WTC11 (cell line): ENCODE results near the gene BICD1. TPM values are rescaled to one million over a fixed set of nuclear protein-coding genes. Genes with fewer than 3 reads are reported as not detected.
"Not testable (repeated sequence)": the region's sequence is repeated elsewhere in the genome, so short reads cannot be mapped to it uniquely, and the experiment has no call there.

Source experiments
- ATAC-seq: fragments of 200-7000 bp; cut with Tn5 transposase; 2 replicates; pipeline ENCODE4 v1.10.0; 2021; ENCODE audit warnings: mild to moderate bottlenecking, moderate library complexity
- CTCF ChIA-PET: fragments of 300-600 bp; sonication (Branson Sonifier 250); formaldehyde crosslinking; loops from one replicate; lab custom pipeline; 2021; ENCODE audit warnings: antibody characterized with exemption; lab: Charles Lee
- POLR2A ChIA-PET: fragments of 350-600 bp; sonication (Branson Sonifier 250); formaldehyde crosslinking; loops from one replicate; lab custom pipeline; 2021; ENCODE audit warnings: antibody characterized with exemption; lab: Charles Lee
- DNase-seq: peaks from one replicate; pipeline ENCODE4 v3.0.0; 2021; ENCODE audit warnings: low spot score
- H3K27ac Mint-ChIP-seq: 2 replicates; pipeline ENCODE4 v1.8.0; 2021; ENCODE audit warnings: mixed read lengths
- H3K27me3 Mint-ChIP-seq: 2 replicates; pipeline ENCODE4 v1.8.0; 2021; ENCODE audit warnings: low read depth, mild to moderate bottlenecking, moderate library complexity, mixed read lengths
- H3K36me3 Mint-ChIP-seq: 2 replicates; pipeline ENCODE4 v1.8.0; 2021; ENCODE audit warnings: mixed read lengths
- H3K4me1 Mint-ChIP-seq: 2 replicates; pipeline ENCODE4 v1.8.0; 2022; ENCODE audit warnings: mixed read lengths
- H3K4me3 Mint-ChIP-seq: 2 replicates; pipeline ENCODE4 v1.8.0; 2021; ENCODE audit warnings: mild to moderate bottlenecking, moderate library complexity, mixed read lengths
- H3K9me3 Mint-ChIP-seq: 2 replicates; pipeline ENCODE4 v1.8.0; 2021; ENCODE audit warnings: mixed read lengths
- ATF1 ChIP-seq: sonication (generic); formaldehyde crosslinking; IDR thresholded peaks from 2 replicates; pipeline ENCODE4 v1.8.1; 2023; ENCODE audit warnings: mild to moderate bottlenecking, moderate library complexity, missing genetic modification reagents
- CREB1 ChIP-seq: sonication (generic); formaldehyde crosslinking; IDR thresholded peaks from 2 replicates; pipeline ENCODE4 v1.8.0; 2023; ENCODE audit warnings: mild to moderate bottlenecking, missing genetic modification reagents
- HMGA2 ChIP-seq: fragments of 250-450 bp; sonication (Bioruptor Pico); IDR thresholded peaks from 2 replicates; pipeline ENCODE4 v1.4.0; 2021; ENCODE audit warnings: mild to moderate bottlenecking, moderate library complexity
- NR1H2 ChIP-seq: sonication (generic); formaldehyde crosslinking; IDR thresholded peaks from 2 replicates; pipeline ENCODE4 v1.9.0; 2021; ENCODE audit warnings: mild to moderate bottlenecking, moderate library complexity, missing genetic modification reagents
- total RNA-seq: library from RNA; stranded (reverse); gene quantifications from 3 replicates; pipeline ENCODE4 v1.2.3, GENCODE V29; 2021
- TF ChIP-seq, protein P1 (sequence below): sonication (generic); formaldehyde crosslinking; IDR thresholded peaks from 2 replicates; pipeline ENCODE4 v1.8.0; 2023; ENCODE audit warnings: missing genetic modification reagents, mild to moderate bottlenecking, borderline replicate concordance
- TF ChIP-seq, protein P2 (sequence below): sonication (generic); formaldehyde crosslinking; IDR thresholded peaks from 2 replicates; pipeline ENCODE4 v1.8.1; 2023; ENCODE audit warnings: mild to moderate bottlenecking, missing genetic modification reagents
- TF ChIP-seq, protein P3 (sequence below): sonication (generic); formaldehyde crosslinking; IDR thresholded peaks from 2 replicates; pipeline ENCODE4 v1.8.1; 2022; ENCODE audit warnings: mild to moderate bottlenecking, missing genetic modification reagents, moderate library complexity, borderline replicate concordance
- TF ChIP-seq, protein P4 (sequence below): fragments of 250-450 bp; sonication (Bioruptor Pico); IDR thresholded peaks from 2 replicates; pipeline ENCODE4 v1.9.0; 2021; ENCODE audit warnings: mild to moderate bottlenecking, borderline replicate concordance
- TF ChIP-seq, protein P5 (sequence below): fragments of 250-450 bp; sonication (Bioruptor Pico); IDR thresholded peaks from 2 replicates; pipeline ENCODE4 v1.8.0; 2021; ENCODE audit warnings: mild to moderate bottlenecking
- TF ChIP-seq, protein P6 (sequence below): sonication (generic); formaldehyde crosslinking; conservative IDR thresholded peaks from 2 replicates; pipeline ENCODE4 v1.8.1; 2022; ENCODE audit warnings: mild to moderate bottlenecking, missing genetic modification reagents

The BICD1 gene
- total RNA-seq, 1 experiment from 2014 or later: 69.4 TPM

DNA sequence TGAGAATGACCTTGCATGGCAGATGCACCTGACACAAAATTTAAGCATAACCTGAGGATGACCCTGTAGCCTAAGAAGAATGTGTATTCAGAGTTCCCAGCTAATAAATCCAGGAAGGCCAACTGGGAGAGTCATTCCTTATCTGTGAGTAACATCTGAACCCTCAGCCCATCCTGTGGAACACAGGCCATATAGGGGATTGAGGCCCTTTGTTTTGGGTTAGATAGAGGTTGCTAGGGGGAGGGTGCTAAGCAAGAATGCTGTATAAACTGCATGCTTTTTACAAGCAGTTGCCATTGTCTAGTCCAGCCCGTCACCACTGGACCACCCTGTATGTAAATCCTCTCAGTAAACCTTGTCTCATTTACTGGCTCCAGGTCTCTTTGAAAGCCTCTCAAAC, 77.0 kb downstream of the BICD1 start (continued):
- TF ChIP-seq, protein P1, sequence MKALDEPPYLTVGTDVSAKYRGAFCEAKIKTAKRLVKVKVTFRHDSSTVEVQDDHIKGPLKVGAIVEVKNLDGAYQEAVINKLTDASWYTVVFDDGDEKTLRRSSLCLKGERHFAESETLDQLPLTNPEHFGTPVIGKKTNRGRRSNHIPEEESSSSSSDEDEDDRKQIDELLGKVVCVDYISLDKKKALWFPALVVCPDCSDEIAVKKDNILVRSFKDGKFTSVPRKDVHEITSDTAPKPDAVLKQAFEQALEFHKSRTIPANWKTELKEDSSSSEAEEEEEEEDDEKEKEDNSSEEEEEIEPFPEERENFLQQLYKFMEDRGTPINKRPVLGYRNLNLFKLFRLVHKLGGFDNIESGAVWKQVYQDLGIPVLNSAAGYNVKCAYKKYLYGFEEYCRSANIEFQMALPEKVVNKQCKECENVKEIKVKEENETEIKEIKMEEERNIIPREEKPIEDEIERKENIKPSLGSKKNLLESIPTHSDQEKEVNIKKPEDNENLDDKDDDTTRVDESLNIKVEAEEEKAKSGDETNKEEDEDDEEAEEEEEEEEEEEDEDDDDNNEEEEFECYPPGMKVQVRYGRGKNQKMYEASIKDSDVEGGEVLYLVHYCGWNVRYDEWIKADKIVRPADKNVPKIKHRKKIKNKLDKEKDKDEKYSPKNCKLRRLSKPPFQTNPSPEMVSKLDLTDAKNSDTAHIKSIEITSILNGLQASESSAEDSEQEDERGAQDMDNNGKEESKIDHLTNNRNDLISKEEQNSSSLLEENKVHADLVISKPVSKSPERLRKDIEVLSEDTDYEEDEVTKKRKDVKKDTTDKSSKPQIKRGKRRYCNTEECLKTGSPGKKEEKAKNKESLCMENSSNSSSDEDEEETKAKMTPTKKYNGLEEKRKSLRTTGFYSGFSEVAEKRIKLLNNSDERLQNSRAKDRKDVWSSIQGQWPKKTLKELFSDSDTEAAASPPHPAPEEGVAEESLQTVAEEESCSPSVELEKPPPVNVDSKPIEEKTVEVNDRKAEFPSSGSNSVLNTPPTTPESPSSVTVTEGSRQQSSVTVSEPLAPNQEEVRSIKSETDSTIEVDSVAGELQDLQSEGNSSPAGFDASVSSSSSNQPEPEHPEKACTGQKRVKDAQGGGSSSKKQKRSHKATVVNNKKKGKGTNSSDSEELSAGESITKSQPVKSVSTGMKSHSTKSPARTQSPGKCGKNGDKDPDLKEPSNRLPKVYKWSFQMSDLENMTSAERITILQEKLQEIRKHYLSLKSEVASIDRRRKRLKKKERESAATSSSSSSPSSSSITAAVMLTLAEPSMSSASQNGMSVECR (CRISPR knock-in tag): no peak
- TF ChIP-seq CREB1 (CRISPR knock-in tag): no peak

DNA sequence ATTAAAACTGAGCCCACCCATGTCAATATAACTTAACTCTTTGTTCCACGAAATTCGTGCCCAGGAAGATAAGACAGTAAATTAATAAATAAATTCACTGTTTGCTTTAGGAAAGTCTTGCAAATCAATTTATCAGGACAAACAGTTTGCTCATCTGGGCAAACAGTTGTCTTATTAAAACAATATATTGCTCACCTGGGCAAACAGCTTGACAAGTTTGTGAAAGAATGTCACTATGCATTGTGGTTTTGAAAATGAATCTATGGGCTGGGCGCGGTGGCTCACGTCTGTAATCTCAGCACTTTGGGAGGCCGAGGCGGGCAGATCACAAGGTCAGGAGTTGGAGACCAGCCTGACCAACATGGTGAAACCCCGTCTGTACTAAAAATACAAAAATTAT, 80.5 kb downstream of the BICD1 start:
- H3K9me3 Mint-ChIP-seq, POLR2A ChIA-PET, H3K4me1 Mint-ChIP-seq, H3K27ac Mint-ChIP-seq, H3K27me3 Mint-ChIP-seq, CTCF ChIA-PET, DNase-seq, ATAC-seq, H3K4me3 Mint-ChIP-seq: not testable (repeated sequence)
- H3K36me3 Mint-ChIP-seq: peaks cover 18% of the 10 kb centered on the region

DNA sequence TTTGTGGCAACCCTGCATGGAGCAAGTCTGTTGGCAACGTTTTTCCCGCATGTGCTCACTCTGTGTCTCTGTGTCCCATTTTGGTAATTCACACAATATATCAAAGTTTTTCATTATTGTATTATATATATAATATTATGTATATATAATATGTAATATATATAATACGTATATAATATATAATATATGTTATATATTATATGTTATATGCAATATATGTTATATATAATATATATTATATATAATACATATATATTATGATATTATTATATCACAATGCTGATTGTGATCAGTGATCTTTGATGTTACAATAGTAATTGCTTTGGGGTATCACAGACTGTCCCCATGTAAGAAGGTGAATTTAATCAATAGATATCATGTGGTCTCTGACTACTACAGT, 84.8 kb downstream of the BICD1 start:
- DNase-seq: no peak
- no peak for ATAC-seq
- peaks cover 54% of the 10 kb centered on the region for H3K36me3 Mint-ChIP-seq
- ChIA-PET CTCF (no interaction called here), POLR2A (no interaction called here)
- peaks cover 46% of the 10 kb centered on the region for H3K9me3 Mint-ChIP-seq
- H3K27ac Mint-ChIP-seq: no peak overlapping the region
- no peak overlapping the region for H3K4me3 Mint-ChIP-seq
- H3K4me1 Mint-ChIP-seq: 0 out of 2 replicates have a peak, but pooled peaks cover 4% of the 10 kb centered on the region
- no peaks in the 10 kb centered on the region for H3K27me3 Mint-ChIP-seq
- TF ChIP-seq, protein P2, sequence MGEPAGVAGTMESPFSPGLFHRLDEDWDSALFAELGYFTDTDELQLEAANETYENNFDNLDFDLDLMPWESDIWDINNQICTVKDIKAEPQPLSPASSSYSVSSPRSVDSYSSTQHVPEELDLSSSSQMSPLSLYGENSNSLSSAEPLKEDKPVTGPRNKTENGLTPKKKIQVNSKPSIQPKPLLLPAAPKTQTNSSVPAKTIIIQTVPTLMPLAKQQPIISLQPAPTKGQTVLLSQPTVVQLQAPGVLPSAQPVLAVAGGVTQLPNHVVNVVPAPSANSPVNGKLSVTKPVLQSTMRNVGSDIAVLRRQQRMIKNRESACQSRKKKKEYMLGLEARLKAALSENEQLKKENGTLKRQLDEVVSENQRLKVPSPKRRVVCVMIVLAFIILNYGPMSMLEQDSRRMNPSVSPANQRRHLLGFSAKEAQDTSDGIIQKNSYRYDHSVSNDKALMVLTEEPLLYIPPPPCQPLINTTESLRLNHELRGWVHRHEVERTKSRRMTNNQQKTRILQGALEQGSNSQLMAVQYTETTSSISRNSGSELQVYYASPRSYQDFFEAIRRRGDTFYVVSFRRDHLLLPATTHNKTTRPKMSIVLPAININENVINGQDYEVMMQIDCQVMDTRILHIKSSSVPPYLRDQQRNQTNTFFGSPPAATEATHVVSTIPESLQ (CRISPR knock-in tag): no peak
- TF ChIP-seq, protein P3, sequence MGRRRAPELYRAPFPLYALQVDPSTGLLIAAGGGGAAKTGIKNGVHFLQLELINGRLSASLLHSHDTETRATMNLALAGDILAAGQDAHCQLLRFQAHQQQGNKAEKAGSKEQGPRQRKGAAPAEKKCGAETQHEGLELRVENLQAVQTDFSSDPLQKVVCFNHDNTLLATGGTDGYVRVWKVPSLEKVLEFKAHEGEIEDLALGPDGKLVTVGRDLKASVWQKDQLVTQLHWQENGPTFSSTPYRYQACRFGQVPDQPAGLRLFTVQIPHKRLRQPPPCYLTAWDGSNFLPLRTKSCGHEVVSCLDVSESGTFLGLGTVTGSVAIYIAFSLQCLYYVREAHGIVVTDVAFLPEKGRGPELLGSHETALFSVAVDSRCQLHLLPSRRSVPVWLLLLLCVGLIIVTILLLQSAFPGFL (CRISPR knock-in tag): no peak
- TF ChIP-seq HMGA2 (CRISPR knock-in tag): peak; percentile 90; the same call in 1 of the 2 replicates

- Mint-ChIP-seq H3K27ac (no peak overlapping the region), H3K36me3 (peaks cover 79% of the 10 kb centered on the region), H3K9me3 (peaks cover 72% of the 10 kb centered on the region), H3K4me1 (peaks cover 7% of the 10 kb centered on the region; the same call in 1 of the 2 replicates), H3K4me3 (no peak overlapping the region), H3K27me3 (no peaks in the 10 kb centered on the region)
- POLR2A ChIA-PET: no interaction called here
- DNase-seq (no peak), ATAC-seq (no peak)
- CTCF ChIA-PET: no interaction called here
- TF ChIP-seq, protein P4, sequence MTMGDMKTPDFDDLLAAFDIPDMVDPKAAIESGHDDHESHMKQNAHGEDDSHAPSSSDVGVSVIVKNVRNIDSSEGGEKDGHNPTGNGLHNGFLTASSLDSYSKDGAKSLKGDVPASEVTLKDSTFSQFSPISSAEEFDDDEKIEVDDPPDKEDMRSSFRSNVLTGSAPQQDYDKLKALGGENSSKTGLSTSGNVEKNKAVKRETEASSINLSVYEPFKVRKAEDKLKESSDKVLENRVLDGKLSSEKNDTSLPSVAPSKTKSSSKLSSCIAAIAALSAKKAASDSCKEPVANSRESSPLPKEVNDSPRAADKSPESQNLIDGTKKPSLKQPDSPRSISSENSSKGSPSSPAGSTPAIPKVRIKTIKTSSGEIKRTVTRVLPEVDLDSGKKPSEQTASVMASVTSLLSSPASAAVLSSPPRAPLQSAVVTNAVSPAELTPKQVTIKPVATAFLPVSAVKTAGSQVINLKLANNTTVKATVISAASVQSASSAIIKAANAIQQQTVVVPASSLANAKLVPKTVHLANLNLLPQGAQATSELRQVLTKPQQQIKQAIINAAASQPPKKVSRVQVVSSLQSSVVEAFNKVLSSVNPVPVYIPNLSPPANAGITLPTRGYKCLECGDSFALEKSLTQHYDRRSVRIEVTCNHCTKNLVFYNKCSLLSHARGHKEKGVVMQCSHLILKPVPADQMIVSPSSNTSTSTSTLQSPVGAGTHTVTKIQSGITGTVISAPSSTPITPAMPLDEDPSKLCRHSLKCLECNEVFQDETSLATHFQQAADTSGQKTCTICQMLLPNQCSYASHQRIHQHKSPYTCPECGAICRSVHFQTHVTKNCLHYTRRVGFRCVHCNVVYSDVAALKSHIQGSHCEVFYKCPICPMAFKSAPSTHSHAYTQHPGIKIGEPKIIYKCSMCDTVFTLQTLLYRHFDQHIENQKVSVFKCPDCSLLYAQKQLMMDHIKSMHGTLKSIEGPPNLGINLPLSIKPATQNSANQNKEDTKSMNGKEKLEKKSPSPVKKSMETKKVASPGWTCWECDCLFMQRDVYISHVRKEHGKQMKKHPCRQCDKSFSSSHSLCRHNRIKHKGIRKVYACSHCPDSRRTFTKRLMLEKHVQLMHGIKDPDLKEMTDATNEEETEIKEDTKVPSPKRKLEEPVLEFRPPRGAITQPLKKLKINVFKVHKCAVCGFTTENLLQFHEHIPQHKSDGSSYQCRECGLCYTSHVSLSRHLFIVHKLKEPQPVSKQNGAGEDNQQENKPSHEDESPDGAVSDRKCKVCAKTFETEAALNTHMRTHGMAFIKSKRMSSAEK (CRISPR knock-in tag): no peak
- TF ChIP-seq, protein P5, sequence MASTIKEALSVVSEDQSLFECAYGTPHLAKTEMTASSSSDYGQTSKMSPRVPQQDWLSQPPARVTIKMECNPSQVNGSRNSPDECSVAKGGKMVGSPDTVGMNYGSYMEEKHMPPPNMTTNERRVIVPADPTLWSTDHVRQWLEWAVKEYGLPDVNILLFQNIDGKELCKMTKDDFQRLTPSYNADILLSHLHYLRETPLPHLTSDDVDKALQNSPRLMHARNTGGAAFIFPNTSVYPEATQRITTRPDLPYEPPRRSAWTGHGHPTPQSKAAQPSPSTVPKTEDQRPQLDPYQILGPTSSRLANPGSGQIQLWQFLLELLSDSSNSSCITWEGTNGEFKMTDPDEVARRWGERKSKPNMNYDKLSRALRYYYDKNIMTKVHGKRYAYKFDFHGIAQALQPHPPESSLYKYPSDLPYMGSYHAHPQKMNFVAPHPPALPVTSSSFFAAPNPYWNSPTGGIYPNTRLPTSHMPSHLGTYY: no peak
- no peak for TF ChIP-seq ATF1
- TF ChIP-seq NR1H2 (CRISPR knock-in tag): no peak
- TF ChIP-seq, protein P6, sequence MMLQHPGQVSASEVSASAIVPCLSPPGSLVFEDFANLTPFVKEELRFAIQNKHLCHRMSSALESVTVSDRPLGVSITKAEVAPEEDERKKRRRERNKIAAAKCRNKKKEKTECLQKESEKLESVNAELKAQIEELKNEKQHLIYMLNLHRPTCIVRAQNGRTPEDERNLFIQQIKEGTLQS: no peak
Observed at GRCh38 chr12:32196250-32197198, 89.9 kb downstream of the BICD1 start.
